ENCODE results near the gene SLC8B1. TPM values are rescaled to one million over a fixed set of nuclear protein-coding genes. Genes with fewer than 3 reads are reported as not detected.

Gene SLC8B1
- polyA plus RNA-seq, 3 donors, result 21.6 to 46.0 (median 32.4) TPM

- no peaks in the 10 kb centered on the region for H3K27me3 ChIP-seq (ENCODE audit: control insufficient read depth in 2 of 2, insufficient read depth in 2 of 2, low read length in 2 of 2)
- WGBS (ENCODE audit: insufficient coverage), result 91% methylated on average over 8 of the region's 10 CpGs
- H3K4me2 ChIP-seq (replicated peaks; ENCODE audit: extremely low read depth, low read length, poor library complexity, severe bottlenecking), result peak overlapping the region; percentile 55
- DNase-seq, result no peak
- Mint-ChIP-seq H3K4me1 (peaks cover 20% of the 10 kb centered on the region), H3K4me3 (no peak overlapping the region), H3K27me3 (ENCODE audit: low read depth in 3 of 3) (peaks cover 0 to 5% (median 0%) of the 10 kb centered on the region in 3 donors), H3K27ac (peak overlapping the region; percentile 87 to 94 (median 89)), H3K9me3 (peaks cover 0 to 1% (median 0%) of the 10 kb centered on the region in 7 donors), H3K36me3 (peaks cover 80 to 95% of the 10 kb centered on the region in 2 donors)
- peaks cover 17% of the 10 kb centered on the region in 2 donors for H3K4me1 ChIP-seq (ENCODE audit: control insufficient read depth in 1 of 2, insufficient read depth in 2 of 2, low read length in 2 of 2)
- intact Hi-C loops (cut with micrococcal nuclease), result loop anchor here (5.0 to 10.0 kb wide), 3 partner anchors 34 to 77 kb away; no protein-coding TSS in a partner anchor
- TF ChIP-seq, protein P1, sequence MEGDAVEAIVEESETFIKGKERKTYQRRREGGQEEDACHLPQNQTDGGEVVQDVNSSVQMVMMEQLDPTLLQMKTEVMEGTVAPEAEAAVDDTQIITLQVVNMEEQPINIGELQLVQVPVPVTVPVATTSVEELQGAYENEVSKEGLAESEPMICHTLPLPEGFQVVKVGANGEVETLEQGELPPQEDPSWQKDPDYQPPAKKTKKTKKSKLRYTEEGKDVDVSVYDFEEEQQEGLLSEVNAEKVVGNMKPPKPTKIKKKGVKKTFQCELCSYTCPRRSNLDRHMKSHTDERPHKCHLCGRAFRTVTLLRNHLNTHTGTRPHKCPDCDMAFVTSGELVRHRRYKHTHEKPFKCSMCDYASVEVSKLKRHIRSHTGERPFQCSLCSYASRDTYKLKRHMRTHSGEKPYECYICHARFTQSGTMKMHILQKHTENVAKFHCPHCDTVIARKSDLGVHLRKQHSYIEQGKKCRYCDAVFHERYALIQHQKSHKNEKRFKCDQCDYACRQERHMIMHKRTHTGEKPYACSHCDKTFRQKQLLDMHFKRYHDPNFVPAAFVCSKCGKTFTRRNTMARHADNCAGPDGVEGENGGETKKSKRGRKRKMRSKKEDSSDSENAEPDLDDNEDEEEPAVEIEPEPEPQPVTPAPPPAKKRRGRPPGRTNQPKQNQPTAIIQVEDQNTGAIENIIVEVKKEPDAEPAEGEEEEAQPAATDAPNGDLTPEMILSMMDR (IDR thresholded peaks at IDR 0.05), result no peak
- H3K79me2 ChIP-seq (ENCODE audit: insufficient read depth, low read length), result no peaks in the 10 kb centered on the region
- H2AFZ ChIP-seq (ENCODE audit: insufficient read depth, low read depth, low read length, poor library complexity, severe bottlenecking), result peak overlapping the region; percentile 64
- H3K9ac ChIP-seq (ENCODE audit: insufficient read depth, low read length, poor library complexity, severe bottlenecking), result peak overlapping the region; percentile 10
- peaks cover 77 to 93% of the 10 kb centered on the region in 2 donors for H3K36me3 ChIP-seq (replicated peaks in 1 of 2; ENCODE audit: control insufficient read depth in 1 of 2, insufficient read depth in 2 of 2, low read length in 2 of 2)
- no peaks in the 10 kb centered on the region for H4K20me1 ChIP-seq (ENCODE audit: insufficient read depth, low read length)
- H3K4me3 ChIP-seq (replicated peaks in 1 of 3; ENCODE audit: low read depth in 2 of 3, low read length in 3 of 3), result peak overlapping the region in 1 of 3 experiments; percentile 55
- H3K27ac ChIP-seq (ENCODE audit: low read depth in 1 of 2, low read length in 2 of 2), result peak overlapping the region; percentile 81 to 84
- H3K9me3 ChIP-seq (replicated peaks in 1 of 2; ENCODE audit: control insufficient read depth in 1 of 2, insufficient read depth in 1 of 2, low read length in 2 of 2), result no peaks in the 10 kb centered on the region
Measured at GRCh38 chr12:113271466-113271852, 63.5 kb downstream of the SLC8B1 start.

DNA sequence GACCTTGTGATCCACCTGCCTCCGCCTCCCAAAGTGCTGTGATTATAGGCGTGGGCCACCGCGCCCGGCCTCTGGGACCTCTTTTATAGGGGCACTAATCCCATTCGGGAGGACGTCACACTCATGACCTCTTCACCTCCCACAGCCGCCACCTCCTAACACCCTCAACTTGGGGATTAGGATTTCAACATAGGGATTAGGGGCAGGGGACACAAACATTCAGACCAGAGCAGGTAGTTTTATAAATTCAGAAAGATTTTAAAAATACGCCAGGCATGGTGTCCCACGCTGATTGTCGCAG is 64.2 kb downstream of the SLC8B1 start:
- Histone ChIP-seq H3K9ac (ENCODE audit: insufficient read depth, low read length, poor library complexity, severe bottlenecking) (no peak overlapping the region), H4K20me1 (ENCODE audit: insufficient read depth, low read length) (no peaks in the 10 kb centered on the region), H3K4me1 (ENCODE audit: control insufficient read depth in 1 of 2, insufficient read depth in 2 of 2, low read length in 2 of 2) (peaks cover 17% of the 10 kb centered on the region in 2 donors), H3K4me3 (replicated peaks in 1 of 3; ENCODE audit: low read depth in 2 of 3, low read length in 3 of 3) (no peak overlapping the region), H3K79me2 (ENCODE audit: insufficient read depth, low read length) (no peaks in the 10 kb centered on the region), H3K27me3 (ENCODE audit: control insufficient read depth in 2 of 2, insufficient read depth in 2 of 2, low read length in 2 of 2) (no peaks in the 10 kb centered on the region), H3K36me3 (replicated peaks in 1 of 2; ENCODE audit: control insufficient read depth in 1 of 2, insufficient read depth in 2 of 2, low read length in 2 of 2) (peaks cover 77 to 93% of the 10 kb centered on the region in 2 donors), H2AFZ (ENCODE audit: insufficient read depth, low read depth, low read length, poor library complexity, severe bottlenecking) (no peak overlapping the region), H3K4me2 (replicated peaks; ENCODE audit: extremely low read depth, low read length, poor library complexity, severe bottlenecking) (no peak overlapping the region), H3K27ac (ENCODE audit: low read depth in 1 of 2, low read length in 2 of 2) (peak overlapping the region in 1 of 2 donors; percentile 84), H3K9me3 (replicated peaks in 1 of 2; ENCODE audit: control insufficient read depth in 1 of 2, insufficient read depth in 1 of 2, low read length in 2 of 2) (no peaks in the 10 kb centered on the region)
- intact Hi-C loops (cut with micrococcal nuclease), result loop anchor here (5.0 to 10.0 kb wide), 3 partner anchors 33 to 76 kb away; no protein-coding TSS in a partner anchor
- H3K27ac Mint-ChIP-seq, result peak overlapping the region; percentile 23 to 88 (median 80)
- H3K4me3 Mint-ChIP-seq, result no peak overlapping the region
- H3K4me1 Mint-ChIP-seq, result peaks cover 18% of the 10 kb centered on the region
- DNase-seq, result no peak
- TF ChIP-seq, protein P1 (IDR thresholded peaks at IDR 0.05), result no peak
- WGBS (ENCODE audit: insufficient coverage), result 93% methylated on average over 5 of the region's 11 CpGs
- H3K27me3 Mint-ChIP-seq (ENCODE audit: low read depth in 3 of 3), result peaks cover 0 to 5% (median 0%) of the 10 kb centered on the region in 3 donors
- H3K36me3 Mint-ChIP-seq, result peaks cover 80 to 95% of the 10 kb centered on the region in 2 donors
- H3K9me3 Mint-ChIP-seq, result peaks cover 0 to 1% (median 0%) of the 10 kb centered on the region in 7 donors
